B cell (primary cell): ENCODE results near the gene GNLY. TPM values are rescaled to one million over a fixed set of nuclear protein-coding genes. Genes with fewer than 3 reads are reported as not detected.

Experiments used
- ATAC-seq: fragments of 200-7000 bp; cut with Tn5 transposase; one replicate; pipeline ENCODE4 v1.10.0; 2021; ENCODE audit warnings: low read depth, mild to moderate bottlenecking, moderate number of reproducible peaks, moderate library complexity
- CTCF ChIA-PET: fragments of 350-600 bp; sonication (Branson Sonifier 250); formaldehyde crosslinking; loops from one replicate; lab custom pipeline; 2021; ENCODE audit warnings: antibody characterized with exemption, inconsistent platforms; lab: Charles Lee
- POLR2A ChIA-PET: fragments of 350-600 bp; sonication (Branson Sonifier 250); formaldehyde crosslinking; loops from one replicate; lab custom pipeline; 2021; ENCODE audit warnings: antibody characterized with exemption; lab: Charles Lee
- DNase-seq: peaks from one replicate; pipeline ENCODE4 v3.0.0; 2013
- H2AFZ ChIP-seq: 2 replicates; pipeline ENCODE4 v1.6.1; 2012; ENCODE audit warnings: mild to moderate bottlenecking, low read depth, low read length; ENCODE audit not compliant: insufficient read depth, poor library complexity, severe bottlenecking
- H3K27ac ChIP-seq, 2 donors: 1 replicate in 1 of 2; 2 replicates in 1 of 2; pipeline ENCODE4 v1.5.1; 2012 to 2013; ENCODE audit warnings: low read length in 2 of 2, mild to moderate bottlenecking in 2 of 2, moderate library complexity in 1 of 2
- H3K27me3 ChIP-seq, 4 experiments: fragments of 200-600 bp in 1 of 4; sonication (generic) in 1 of 4; replicated peaks in 1 of 4; 1 replicate in 2 of 4; 2 replicates in 2 of 4; pipeline versions ENCODE4 v1.6.1 to v1.7.0; 2013 to 2016; ENCODE audit warnings: low read length in 3 of 4, mild to moderate bottlenecking in 2 of 4, mixed read lengths in 1 of 4, moderate library complexity in 1 of 4; ENCODE audit not compliant: insufficient read depth in 4 of 4, control insufficient read depth in 3 of 4; ENCODE audit errors: control extremely low read depth in 1 of 4
- H3K36me3 ChIP-seq, 2 experiments: replicated peaks in 1 of 2; 1 replicate in 1 of 2; 2 replicates in 1 of 2; pipeline versions ENCODE4 v1.6.1 to v1.7.1; 2013; ENCODE audit warnings: low read length in 1 of 2; ENCODE audit not compliant: insufficient read depth in 2 of 2, control insufficient read depth in 1 of 2; ENCODE audit errors: control extremely low read depth in 1 of 2, extremely low read depth in 1 of 2
- H3K4me1 ChIP-seq, 2 donors: fragments of 200-600 bp in 1 of 2; sonication (generic) in 1 of 2; 1 replicate in 1 of 2; 2 replicates in 1 of 2; pipeline versions ENCODE4 v1.5.1 to v1.6.1; 2013 to 2017; ENCODE audit warnings: low read length in 2 of 2; ENCODE audit not compliant: control insufficient read depth in 2 of 2, insufficient read depth in 2 of 2
- H3K4me2 ChIP-seq: replicated peaks from 2 replicates; pipeline ENCODE3; 2012; ENCODE audit warnings: mild to moderate bottlenecking, low read depth, low read length; ENCODE audit not compliant: poor library complexity, severe bottlenecking
- H3K4me3 ChIP-seq, 5 experiments: fragments of 200-600 bp in 1 of 5; sonication (generic) in 1 of 5; 1 replicate in 3 of 5; 2 replicates in 2 of 5; pipeline versions ENCODE4 v1.5.1 to v1.7.0; 2011 to 2016; ENCODE audit warnings: low read length in 4 of 5, mild to moderate bottlenecking in 4 of 5, low read depth in 2 of 5, control low read depth in 1 of 5, moderate library complexity in 1 of 5; ENCODE audit not compliant: insufficient read depth in 1 of 5; ENCODE audit errors: control extremely low read depth in 1 of 5, extremely low read depth in 1 of 5
- H3K79me2 ChIP-seq: fragments of 200-600 bp; sonication (generic); one replicate; pipeline ENCODE4 v1.6.0; 2016; ENCODE audit warnings: low read length; ENCODE audit not compliant: control insufficient read depth, insufficient read depth
- H3K9ac ChIP-seq: fragments of 200-600 bp; sonication (generic); 2 replicates; pipeline ENCODE4 v1.6.1; 2017; ENCODE audit warnings: mild to moderate bottlenecking, low read length, moderate library complexity
- H3K9me3 ChIP-seq, 3 donors: one replicate each; pipeline versions ENCODE4 v1.6.1 to v1.7.1; 2013; ENCODE audit warnings: low read length in 2 of 3; ENCODE audit not compliant: control insufficient read depth in 2 of 3, insufficient read depth in 1 of 3; ENCODE audit errors: control extremely low read depth in 1 of 3
- H4K20me1 ChIP-seq: 2 replicates; pipeline ENCODE4 v1.6.0; 2012; ENCODE audit warnings: mild to moderate bottlenecking, low read length; ENCODE audit not compliant: insufficient read depth, control insufficient read depth, poor library complexity, severe bottlenecking
- H3K27ac Mint-ChIP-seq: one replicate; pipeline ENCODE4 v1.8.0; 2021; ENCODE audit warnings: mixed read lengths
- H3K27me3 Mint-ChIP-seq: one replicate; pipeline ENCODE4 v1.8.0; 2021; ENCODE audit warnings: mixed read lengths
- H3K4me1 Mint-ChIP-seq: one replicate; pipeline ENCODE4 v1.8.0; 2021; ENCODE audit warnings: mixed read lengths
- H3K4me3 Mint-ChIP-seq: one replicate; pipeline ENCODE4 v1.8.0; 2021; ENCODE audit warnings: mixed read lengths
- H3K9me3 Mint-ChIP-seq: one replicate; pipeline ENCODE4 v1.8.0; 2022; ENCODE audit warnings: mixed read lengths; ENCODE audit not compliant: insufficient read depth
- EZH2 ChIP-seq: IDR thresholded peaks from 2 replicates; pipeline ENCODE4 v1.6.1; 2012; ENCODE audit warnings: borderline replicate concordance, low read depth, mild to moderate bottlenecking, moderate library complexity, low read length; ENCODE audit not compliant: insufficient read depth, poor library complexity, severe bottlenecking
- WGBS: methylation state at CpG from one replicate; pipeline ENCODE4 v1.1.5; 2013; ENCODE audit warnings: missing lambda C conversion rate; ENCODE audit not compliant: insufficient coverage; 5-methylcytosine and 5-hydroxymethylcytosine counted together
- intact Hi-C: fragments of 100-400 bp; cut with micrococcal nuclease; formaldehyde crosslinking; loops from one replicate; pipeline ENCODE4 v1.10.0; 2022
- polyA plus RNA-seq: library from polyadenylated mRNA; depleted of rRNA; stranded (reverse); fragments of >200 nt; gene quantifications from 2 replicates; pipeline ENCODE4 v1.2.3, GENCODE V29; 2012
- total RNA-seq, 2 donors: library from RNA; stranded (reverse); fragments of 120-200 nt in 1 of 2; gene quantifications; 1 replicate in 1 of 2; 2 replicates in 1 of 2; pipeline versions ENCODE4 v1.2.3 to v1.2.4, GENCODE V29; 2013 to 2022
- TF ChIP-seq, protein P1 (sequence below): fragments of 200-600 bp; IDR thresholded peaks from one replicate; pipeline ENCODE4 v1.8.0; 2022; ENCODE audit warnings: antibody characterized with exemption, mild to moderate bottlenecking

GNLY gene
- total and polyA plus RNA-seq, 2 donors (not counting 1 experiment from before 2014, with no cell fraction given), result 3.9 to 4.2 TPM

DNA sequence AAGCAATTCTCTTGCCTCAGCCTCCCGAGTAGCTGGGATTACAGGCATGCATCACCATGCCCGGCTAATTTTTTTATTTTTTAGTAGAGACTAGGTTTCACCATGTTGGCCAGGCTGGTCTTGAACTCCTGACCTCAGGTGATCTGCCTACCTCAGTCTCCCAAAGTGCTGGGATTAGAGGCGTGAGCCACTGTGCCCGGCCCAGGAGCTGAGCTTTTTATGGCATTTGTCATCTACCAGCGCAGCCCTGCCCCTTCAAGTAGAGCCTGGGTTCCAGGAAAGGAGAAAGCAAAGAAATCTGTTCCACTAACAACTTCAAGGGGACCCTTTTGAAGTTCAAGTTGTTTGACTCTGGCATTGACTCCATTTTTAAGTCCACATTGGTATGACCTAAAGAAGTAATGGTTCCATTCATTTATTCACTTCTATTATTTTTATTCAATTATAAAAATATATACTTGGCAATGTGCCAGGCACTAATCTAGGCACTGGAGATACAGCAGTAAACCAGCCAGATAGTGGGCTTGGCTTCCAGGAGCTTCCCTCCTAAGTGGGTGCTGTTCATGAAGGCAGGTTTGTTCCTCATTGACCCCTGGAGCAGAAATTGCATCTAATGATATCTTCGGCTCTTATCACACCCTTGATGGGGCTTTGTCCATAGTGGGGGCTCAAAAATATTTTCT is 18.2 kb upstream of the GNLY start:
- TF ChIP-seq, protein P1, sequence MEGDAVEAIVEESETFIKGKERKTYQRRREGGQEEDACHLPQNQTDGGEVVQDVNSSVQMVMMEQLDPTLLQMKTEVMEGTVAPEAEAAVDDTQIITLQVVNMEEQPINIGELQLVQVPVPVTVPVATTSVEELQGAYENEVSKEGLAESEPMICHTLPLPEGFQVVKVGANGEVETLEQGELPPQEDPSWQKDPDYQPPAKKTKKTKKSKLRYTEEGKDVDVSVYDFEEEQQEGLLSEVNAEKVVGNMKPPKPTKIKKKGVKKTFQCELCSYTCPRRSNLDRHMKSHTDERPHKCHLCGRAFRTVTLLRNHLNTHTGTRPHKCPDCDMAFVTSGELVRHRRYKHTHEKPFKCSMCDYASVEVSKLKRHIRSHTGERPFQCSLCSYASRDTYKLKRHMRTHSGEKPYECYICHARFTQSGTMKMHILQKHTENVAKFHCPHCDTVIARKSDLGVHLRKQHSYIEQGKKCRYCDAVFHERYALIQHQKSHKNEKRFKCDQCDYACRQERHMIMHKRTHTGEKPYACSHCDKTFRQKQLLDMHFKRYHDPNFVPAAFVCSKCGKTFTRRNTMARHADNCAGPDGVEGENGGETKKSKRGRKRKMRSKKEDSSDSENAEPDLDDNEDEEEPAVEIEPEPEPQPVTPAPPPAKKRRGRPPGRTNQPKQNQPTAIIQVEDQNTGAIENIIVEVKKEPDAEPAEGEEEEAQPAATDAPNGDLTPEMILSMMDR, result no peak
- no peak for TF ChIP-seq EZH2
- H3K4me1 Mint-ChIP-seq, result peaks cover 15% of the 10 kb centered on the region
- H3K79me2 ChIP-seq, result no peaks in the 10 kb centered on the region
- H3K27ac Mint-ChIP-seq, result no peak overlapping the region
- H2AFZ ChIP-seq, result no peak overlapping the region
- H3K9me3 Mint-ChIP-seq, result no peaks in the 10 kb centered on the region
- no peak overlapping the region for H3K4me2 ChIP-seq
- H3K4me1 ChIP-seq, result peaks cover 0 to 7% of the 10 kb centered on the region in 2 donors
- ATAC-seq (no peak), DNase-seq (no peak)
- H3K27me3 Mint-ChIP-seq, result peaks cover 18% of the 10 kb centered on the region
- 85% methylated on average over 4 of the region's 6 CpGs for whole genome bisulfite sequencing
- no peak overlapping the region for H3K4me3 ChIP-seq
- H3K27me3 ChIP-seq, result peaks cover 0 to 17% (median 6%) of the 10 kb centered on the region in 4 experiments
- no peaks in the 10 kb centered on the region for H4K20me1 ChIP-seq
- H3K9me3 ChIP-seq, result peaks cover 0 to 4% (median 0%) of the 10 kb centered on the region in 3 donors
- ChIA-PET CTCF (interaction anchor here (1.4 to 2.1 kb wide), 2 partner anchors 19 to 31 kb away, joined by 3 to 12 read pairs; no protein-coding TSS in a partner anchor), POLR2A (no interaction called here)
- intact Hi-C loops, result no loop called here
- no peak overlapping the region for H3K9ac ChIP-seq
- no peaks in the 10 kb centered on the region for H3K36me3 ChIP-seq
- no peak overlapping the region for H3K4me3 Mint-ChIP-seq
- H3K27ac ChIP-seq, result no peak overlapping the region

DNA sequence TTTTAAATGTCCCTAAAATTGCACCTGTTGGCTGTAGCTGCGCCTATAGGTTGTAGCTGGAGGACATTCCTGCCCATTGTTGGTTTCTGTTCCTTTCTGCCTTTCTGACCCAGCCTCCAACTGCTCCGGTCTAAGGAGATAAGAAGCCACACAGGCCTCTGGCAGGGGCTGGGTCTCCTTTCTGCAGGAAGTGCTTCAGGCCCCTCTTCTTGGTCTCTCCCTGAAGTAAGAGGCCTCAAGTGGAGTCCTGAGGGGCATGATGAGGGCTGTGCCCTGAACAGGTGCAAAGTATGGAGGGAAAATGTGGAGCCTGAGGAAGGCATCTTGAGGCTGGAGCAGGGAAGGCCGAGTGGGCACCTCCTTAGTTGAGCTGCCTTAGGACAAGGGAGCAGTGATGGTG is 15.8 kb upstream of the GNLY start:
- H2AFZ ChIP-seq, result no peak overlapping the region
- no peaks in the 10 kb centered on the region for H3K79me2 ChIP-seq
- no peak overlapping the region for H3K9ac ChIP-seq
- H3K4me2 ChIP-seq, result no peak overlapping the region
- H3K27me3 Mint-ChIP-seq, result peaks cover 24% of the 10 kb centered on the region
- no peaks in the 10 kb centered on the region for H4K20me1 ChIP-seq
- peaks cover 0 to 17% (median 6%) of the 10 kb centered on the region in 4 experiments for H3K27me3 ChIP-seq
- WGBS, result 66% methylated on average over 3 of the region's 3 CpGs
- H3K4me1 ChIP-seq, result peaks cover 0 to 7% of the 10 kb centered on the region in 2 donors
- ChIA-PET POLR2A (no interaction called here), CTCF (interaction anchor here (0.6 to 4.6 kb wide), 9 partner anchors 11 to 460 kb away, joined by 3 to 75 read pairs (median 4); no protein-coding TSS in a partner anchor)
- no peak for TF ChIP-seq EZH2
- TF ChIP-seq, protein P1, result no peak
- no peak overlapping the region for H3K27ac ChIP-seq
- no peak for ATAC-seq
- H3K4me3 Mint-ChIP-seq, result no peak overlapping the region
- H3K27ac Mint-ChIP-seq, result peak overlapping the region; percentile 37
- H3K36me3 ChIP-seq, result no peaks in the 10 kb centered on the region
- no peak overlapping the region for H3K4me3 ChIP-seq
- no peak for DNase-seq
- peaks cover 0 to 4% (median 0%) of the 10 kb centered on the region in 3 donors for H3K9me3 ChIP-seq
- H3K9me3 Mint-ChIP-seq, result no peaks in the 10 kb centered on the region
- H3K4me1 Mint-ChIP-seq, result peaks cover 7% of the 10 kb centered on the region
- intact Hi-C loops, result loop anchor here (2.0 kb wide), 1 partner anchor 136 kb away; no protein-coding TSS in a partner anchor
